HG03066 (cell line): ENCODE results near the gene CACNA1G.

Source experiments
- ATAC-seq: cut with Tn5 transposase; IDR thresholded peaks from one replicate; pipeline ENCODE4 v1.9.1; 2021; ENCODE audit warnings: low read depth; ENCODE audit not compliant: unreplicated experiment

Gene CACNA1G

DNA sequence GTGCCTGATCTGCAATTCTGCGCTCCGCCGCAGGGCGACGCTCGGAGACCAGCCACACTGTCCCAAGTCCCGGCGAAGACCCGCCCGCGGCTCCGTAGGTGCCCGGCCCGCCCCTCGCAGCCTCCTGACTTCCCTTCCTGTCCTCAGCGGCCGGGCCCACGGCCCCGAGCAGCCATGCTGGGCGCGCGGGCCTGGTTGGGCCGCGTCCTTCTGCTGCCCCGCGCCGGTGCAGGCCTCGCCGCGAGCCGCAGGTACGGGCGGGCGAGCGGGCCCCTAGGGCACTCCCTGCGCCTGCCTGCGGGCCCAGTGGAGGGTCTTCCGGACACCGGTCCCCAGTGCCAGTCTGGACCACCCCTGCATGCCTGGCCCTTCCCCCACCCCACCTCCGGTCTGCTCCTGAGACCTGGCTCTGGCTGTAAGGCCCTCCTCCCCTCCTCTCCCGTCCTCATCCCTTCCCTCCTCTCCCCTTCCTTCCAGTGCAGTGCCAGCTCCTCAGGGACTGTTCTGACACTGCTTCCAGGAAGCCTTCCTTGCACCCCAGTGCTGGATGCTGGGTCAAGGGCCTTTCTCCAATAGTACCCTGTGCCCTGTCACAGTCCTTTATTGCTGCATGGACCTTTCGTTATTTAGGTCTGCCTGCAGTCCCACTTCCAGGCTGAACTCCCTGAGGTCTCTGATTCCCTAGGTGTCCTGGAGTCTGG, 13.3 kb upstream of the CACNA1G start, which contains the start of gene SPATA20:
SPATA20 (plus strand) TSS at position 140 of the 701 bp plus-strand sequence; CDS start at position 175, 35 bp downstream.
- peak; percentile 62 for ATAC-seq

DNA sequence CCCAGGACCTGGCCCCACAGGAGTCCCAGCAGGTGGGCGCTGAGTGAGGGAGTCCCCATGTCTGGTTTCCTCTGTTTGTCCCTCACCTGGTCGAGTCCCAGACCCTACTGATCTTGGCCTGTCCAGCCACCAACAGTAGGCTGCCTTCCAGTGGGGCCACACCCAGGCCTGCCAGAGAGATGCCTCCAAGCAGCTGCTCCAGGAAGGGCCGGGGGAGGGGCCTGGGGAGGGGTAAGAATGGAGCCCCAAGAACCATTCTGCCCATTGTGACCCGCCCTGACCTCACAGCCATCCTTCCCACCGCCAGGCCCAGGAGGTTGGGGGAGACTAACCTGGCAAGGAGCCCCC, 12.8 kb upstream of the CACNA1G start:
- no peak for ATAC-seq

DNA sequence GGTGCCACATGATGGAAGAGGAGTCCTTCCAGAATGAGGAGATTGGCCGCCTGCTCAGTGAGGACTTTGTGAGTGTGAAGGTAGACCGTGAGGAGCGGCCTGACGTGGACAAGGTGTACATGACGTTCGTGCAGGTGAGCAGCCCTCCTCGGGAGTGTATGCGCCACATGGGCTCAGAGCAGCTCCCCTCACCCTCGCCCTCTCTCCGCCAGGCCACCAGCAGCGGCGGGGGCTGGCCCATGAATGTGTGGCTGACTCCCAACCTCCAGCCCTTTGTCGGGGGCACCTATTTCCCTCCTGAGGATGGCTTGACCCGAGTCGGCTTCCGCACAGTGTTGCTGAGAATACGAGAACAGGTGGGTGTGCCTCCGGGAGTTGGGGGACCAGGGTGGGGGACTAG, 11.7 kb upstream of the CACNA1G start:
- ATAC-seq, result no peak

- no peak for ATAC-seq
Measured at GRCh38 chr17:50549256-50549941, 11.1 kb upstream of the CACNA1G start.

DNA sequence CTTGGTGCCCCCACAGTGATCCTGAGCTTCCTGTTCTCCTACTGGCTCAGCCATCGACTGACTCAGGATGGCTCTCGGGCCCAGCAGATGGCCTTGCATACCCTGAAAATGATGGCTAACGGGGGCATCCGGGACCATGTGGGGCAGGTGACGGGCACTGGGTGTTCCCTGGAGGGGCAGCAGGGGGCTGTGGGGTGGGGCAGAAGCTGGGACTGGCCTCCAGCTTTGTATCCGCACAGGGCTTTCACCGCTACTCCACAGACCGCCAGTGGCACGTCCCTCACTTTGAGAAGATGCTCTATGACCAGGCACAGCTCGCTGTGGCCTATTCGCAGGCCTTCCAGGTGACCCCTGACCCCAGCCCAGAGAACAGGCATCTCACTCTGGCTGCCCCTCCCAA, 10.5 kb upstream of the CACNA1G start:
- no peak for ATAC-seq

DNA sequence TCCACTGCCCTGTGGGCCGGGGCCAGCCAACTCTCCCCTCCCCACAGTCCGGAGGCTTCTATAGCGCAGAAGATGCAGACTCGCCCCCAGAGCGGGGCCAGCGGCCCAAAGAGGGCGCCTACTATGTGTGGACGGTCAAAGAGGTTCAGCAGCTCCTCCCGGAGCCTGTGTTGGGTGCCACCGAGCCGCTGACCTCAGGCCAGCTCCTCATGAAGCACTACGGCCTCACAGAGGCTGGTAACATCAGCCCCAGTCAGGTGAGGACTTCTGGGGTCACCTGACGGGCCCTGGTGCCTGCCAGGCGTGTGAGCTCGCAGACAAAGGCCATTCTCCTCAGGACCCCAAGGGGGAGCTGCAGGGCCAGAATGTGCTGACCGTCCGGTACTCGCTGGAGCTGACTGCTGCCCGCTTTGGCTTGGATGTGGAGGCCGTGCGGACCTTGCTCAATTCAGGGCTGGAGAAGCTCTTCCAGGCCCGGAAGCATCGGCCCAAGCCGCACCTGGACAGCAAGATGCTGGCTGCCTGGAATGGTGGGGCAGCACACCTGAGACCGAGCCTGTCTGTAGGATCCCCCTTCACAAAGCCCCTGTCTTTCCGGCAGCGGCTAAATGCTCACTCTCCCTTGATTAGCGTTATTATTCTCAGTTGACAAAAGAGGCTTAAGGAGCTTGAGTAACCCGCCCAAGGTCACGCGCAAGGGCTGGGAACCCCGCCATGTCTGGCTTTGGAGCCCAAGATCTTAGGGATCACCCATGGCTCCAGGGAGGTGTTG, 9.7 kb upstream of the CACNA1G start:
- ATAC-seq, result no peak

- ATAC-seq, result no peak
Measured at GRCh38 chr17:50551433-50551815, 9.1 kb upstream of the CACNA1G start.

GRCh38 chr17:50551884-50552283, 8.6 kb upstream of the CACNA1G start:
- ATAC-seq, result no peak

GRCh38 chr17:50554201-50554600, 6.3 kb upstream of the CACNA1G start:
- no peak for ATAC-seq

- ATAC-seq, result no peak
Measured at GRCh38 chr17:50556803-50557202, 3.7 kb upstream of the CACNA1G start.

DNA sequence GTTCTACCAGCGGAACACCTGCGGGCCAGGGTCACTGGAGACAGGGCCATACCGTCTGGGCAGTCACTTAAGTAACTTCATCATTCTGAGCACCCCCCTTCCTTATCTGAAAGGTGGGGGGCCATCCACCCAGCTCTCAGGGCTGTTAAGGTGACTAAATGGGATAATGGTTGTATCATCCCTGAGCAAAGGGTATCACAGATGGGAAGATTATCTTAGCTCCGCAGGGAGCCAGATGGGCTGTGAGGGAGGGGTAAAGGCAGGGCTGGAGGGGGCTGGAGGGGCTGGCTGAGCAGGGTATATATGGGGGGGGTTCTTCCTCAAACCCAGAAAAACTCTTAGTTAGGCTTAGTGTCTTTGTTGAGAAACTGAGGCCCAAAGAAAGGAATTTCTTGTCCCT, 2.9 kb upstream of the CACNA1G start:
- no peak for ATAC-seq

DNA sequence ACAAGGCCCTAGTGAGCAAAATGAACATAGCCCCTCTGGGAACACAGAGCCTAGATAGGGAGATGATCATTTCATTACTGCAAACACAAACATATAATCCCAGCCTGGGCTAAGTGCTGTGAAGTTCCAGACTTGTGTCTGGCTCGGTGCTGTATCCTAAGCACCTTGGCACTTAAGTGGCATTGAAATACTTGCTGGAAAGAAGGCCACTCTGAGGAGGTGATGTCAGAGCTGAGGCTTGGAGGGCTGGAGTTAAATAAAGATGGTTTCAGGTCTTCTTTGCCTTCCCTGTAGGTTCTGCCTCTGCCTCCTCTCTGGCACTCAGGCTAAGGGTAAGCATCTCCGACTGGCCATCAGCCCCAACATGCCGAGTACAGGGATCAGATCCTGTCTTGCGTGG, 2.4 kb upstream of the CACNA1G start:
- ATAC-seq, result no peak

GRCh38 chr17:50558581-50558940, 2.0 kb upstream of the CACNA1G start:
- ATAC-seq, result no peak

GRCh38 chr17:50558941-50559614, 1.4 kb upstream of the CACNA1G start:
- no peak for ATAC-seq

DNA sequence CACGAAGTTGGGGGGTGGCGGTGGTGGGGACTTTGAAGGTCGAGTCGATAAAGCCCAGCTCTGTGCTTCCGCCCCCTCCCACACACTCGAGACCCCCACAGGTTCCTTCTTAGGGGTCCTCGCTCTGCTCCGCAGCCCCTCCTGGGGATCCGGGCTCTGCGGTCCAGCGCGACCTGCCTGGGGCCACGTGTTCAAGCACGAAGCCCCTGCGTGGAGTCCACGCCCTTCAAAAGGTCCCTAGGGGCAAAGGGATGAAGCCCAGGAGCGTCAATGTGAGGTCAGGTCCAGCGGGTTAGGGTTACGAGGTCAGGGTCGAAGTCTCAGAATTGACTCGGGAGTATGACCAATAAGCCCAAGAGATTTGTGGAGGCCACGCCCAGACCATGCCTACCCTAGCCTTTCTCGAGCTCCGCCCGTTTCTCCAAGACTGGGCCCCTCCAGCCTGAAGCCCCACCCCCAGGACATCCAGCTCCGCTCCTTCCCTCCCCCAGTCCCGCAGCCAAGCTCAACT, 786 bp upstream of the CACNA1G start:
- ATAC-seq, result no peak

- ATAC-seq, result no peak
Measured at GRCh38 chr17:50560931-50561745, 623 bp downstream of the CACNA1G start.

DNA sequence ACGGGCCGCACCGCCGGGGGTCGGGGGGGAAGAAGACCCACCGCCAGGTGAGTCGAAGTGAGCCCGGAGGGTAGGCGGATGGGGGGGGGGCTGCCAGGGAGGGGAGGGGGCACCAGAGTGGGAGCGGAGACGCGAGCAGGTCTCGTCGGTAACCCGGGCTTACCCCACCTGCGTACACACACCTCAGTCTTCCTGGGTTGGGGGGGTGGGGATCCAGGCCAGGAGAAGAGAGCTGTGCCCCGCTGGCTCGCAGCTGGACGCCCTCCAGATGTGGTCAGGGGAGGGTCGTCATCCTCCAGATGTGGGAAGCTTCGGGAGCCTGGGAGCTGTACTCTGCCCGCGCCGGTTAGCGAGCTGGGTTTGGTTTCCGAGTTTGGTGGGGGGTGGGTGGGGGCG, 1.2 kb downstream of the CACNA1G start:
- ATAC-seq, result no peak

DNA sequence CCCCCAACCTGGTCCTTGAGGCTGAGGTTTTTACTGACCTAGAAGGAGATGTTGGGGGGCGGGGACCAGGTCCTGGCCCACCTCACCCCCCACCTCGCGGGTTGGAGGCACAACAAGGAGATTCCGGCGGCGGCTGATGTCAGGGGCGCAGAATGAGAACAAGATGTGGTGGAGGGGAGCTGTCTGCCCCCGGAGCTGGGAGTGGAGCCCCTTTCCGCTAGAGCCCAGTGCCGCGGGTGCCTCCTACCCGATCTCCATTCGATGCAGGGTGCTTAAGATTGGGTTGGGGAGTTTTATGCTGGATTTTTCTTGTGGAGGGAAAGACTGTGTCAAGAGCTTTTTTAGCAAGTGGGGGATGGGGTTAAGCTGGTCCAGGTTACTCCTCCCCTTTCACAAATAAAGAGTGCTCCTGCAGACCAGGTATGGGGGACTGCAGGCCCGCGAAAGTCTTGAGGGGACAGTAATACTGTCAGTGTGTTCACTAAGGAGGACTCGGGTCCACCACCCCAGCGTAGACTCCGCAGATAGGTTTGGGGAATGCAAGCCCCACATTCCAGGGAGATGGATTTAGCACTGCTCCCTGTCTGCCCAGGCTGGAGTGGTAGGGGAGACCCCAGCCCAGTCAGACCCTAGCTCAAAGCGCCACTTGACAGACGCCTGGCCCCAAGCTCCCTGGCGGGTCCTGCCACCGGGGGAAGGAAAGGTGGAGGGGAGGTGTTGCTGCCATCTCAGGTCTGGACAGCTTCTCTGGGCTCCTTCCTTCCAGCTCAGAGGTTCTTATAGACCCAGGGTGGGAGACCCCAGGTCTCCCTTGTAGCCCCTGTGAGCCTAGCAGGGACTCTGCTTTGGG, 2.0 kb downstream of the CACNA1G start:
- ATAC-seq, result no peak

GRCh38 chr17:50563092-50563511, 2.6 kb downstream of the CACNA1G start:
- no peak for ATAC-seq
